ENCODE data around the gene ATP1A4.

Gene ATP1A4

DNA sequence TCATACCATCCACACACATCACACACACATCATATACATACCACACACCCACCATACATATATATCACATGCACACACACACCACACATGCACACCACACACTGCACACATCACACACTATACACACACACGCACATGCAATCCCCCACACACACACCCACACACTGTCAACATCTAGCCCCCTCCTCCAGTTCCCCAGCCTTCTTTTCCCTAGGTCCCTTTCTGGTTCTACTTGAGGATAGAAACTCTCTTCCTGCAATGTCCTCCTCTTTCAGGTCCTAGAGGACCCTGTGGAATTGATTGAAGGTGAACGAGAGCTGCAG lies 43.3 kb downstream of the ATP1A4 start:
- H3K27me3 ChIP-seq (ENCODE audit: control insufficient read depth, low read length): no peaks in the 10 kb centered on the region; the same call in 1 of the 2 replicates
- no peaks in the 10 kb centered on the region for H4K20me1 ChIP-seq (ENCODE audit: control insufficient read depth, insufficient read depth, low read depth, low read length)
- peaks cover 5% of the 10 kb centered on the region for H3K4me1 ChIP-seq (ENCODE audit: control insufficient read depth, low read length)
- no peak overlapping the region for H3K4me2 ChIP-seq (ENCODE audit: low read length)
- no peaks in the 10 kb centered on the region for H3K79me2 ChIP-seq (ENCODE audit: control insufficient read depth, low read length)
- H3K9me3 ChIP-seq (ENCODE audit: control insufficient read depth, insufficient read depth, low read length): no peaks in the 10 kb centered on the region
- no peak overlapping the region for H3K4me3 ChIP-seq (ENCODE audit: low read length)
- no peaks in the 10 kb centered on the region for H3F3A ChIP-seq (ENCODE audit: control insufficient read depth, insufficient read depth)
- no peaks in the 10 kb centered on the region for H3K36me3 ChIP-seq (ENCODE audit: control insufficient read depth, low read length)
- H3K27ac ChIP-seq (ENCODE audit: low read depth, low read length): no peak overlapping the region
- no peak for TF ChIP-seq EZH2phosphoT487 (IDR thresholded peaks at IDR 0.05; ENCODE audit: borderline replicate concordance, low read length)
- no peak for TF ChIP-seq CTCF (IDR thresholded peaks at IDR 0.05; ENCODE audit: low read depth, low read length, poor library complexity, severe bottlenecking)
- no peaks in the 10 kb centered on the region for H3K9me2 ChIP-seq (replicated peaks; ENCODE audit: control insufficient read depth, low read length)

GRCh38 chr1:160196143-160196542 lies 44.7 kb downstream of the ATP1A4 start:
- TF ChIP-seq CTCF (IDR thresholded peaks at IDR 0.05; ENCODE audit: low read depth, low read length, poor library complexity, severe bottlenecking) (no peak), EZH2phosphoT487 (IDR thresholded peaks at IDR 0.05; ENCODE audit: borderline replicate concordance, low read length) (no peak)
- no peaks in the 10 kb centered on the region for H3K36me3 ChIP-seq (ENCODE audit: control insufficient read depth, low read length)
- peaks cover 12% of the 10 kb centered on the region for H3K4me1 ChIP-seq (ENCODE audit: control insufficient read depth, low read length)
- no peaks in the 10 kb centered on the region for H3K9me3 ChIP-seq (ENCODE audit: control insufficient read depth, insufficient read depth, low read length)
- H3F3A ChIP-seq (ENCODE audit: control insufficient read depth, insufficient read depth): no peaks in the 10 kb centered on the region
- no peak overlapping the region for H3K4me3 ChIP-seq (ENCODE audit: low read length)
- no peak overlapping the region for H3K27ac ChIP-seq (ENCODE audit: low read depth, low read length)
- H3K79me2 ChIP-seq (ENCODE audit: control insufficient read depth, low read length): no peaks in the 10 kb centered on the region
- H3K9me2 ChIP-seq (replicated peaks; ENCODE audit: control insufficient read depth, low read length): no peaks in the 10 kb centered on the region
- no peak overlapping the region for H3K4me2 ChIP-seq (ENCODE audit: low read length)
- no peaks in the 10 kb centered on the region for H3K27me3 ChIP-seq (ENCODE audit: control insufficient read depth, low read length)
- no peaks in the 10 kb centered on the region for H4K20me1 ChIP-seq (ENCODE audit: control insufficient read depth, insufficient read depth, low read depth, low read length)

- Histone ChIP-seq H3K36me3 (ENCODE audit: control insufficient read depth, low read length) (no peaks in the 10 kb centered on the region), H3F3A (ENCODE audit: control insufficient read depth, insufficient read depth) (no peaks in the 10 kb centered on the region), H3K79me2 (ENCODE audit: control insufficient read depth, low read length) (no peaks in the 10 kb centered on the region), H4K20me1 (ENCODE audit: control insufficient read depth, insufficient read depth, low read depth, low read length) (no peaks in the 10 kb centered on the region), H3K27me3 (ENCODE audit: control insufficient read depth, low read length) (no peaks in the 10 kb centered on the region), H3K4me2 (ENCODE audit: low read length) (no peak overlapping the region), H3K4me1 (ENCODE audit: control insufficient read depth, low read length) (peaks cover 12% of the 10 kb centered on the region), H3K4me3 (ENCODE audit: low read length) (no peak overlapping the region), H3K27ac (ENCODE audit: low read depth, low read length) (no peak overlapping the region), H3K9me2 (replicated peaks; ENCODE audit: control insufficient read depth, low read length) (no peaks in the 10 kb centered on the region), H3K9me3 (ENCODE audit: control insufficient read depth, insufficient read depth, low read length) (no peaks in the 10 kb centered on the region)
- no peak for TF ChIP-seq EZH2phosphoT487 (IDR thresholded peaks at IDR 0.05; ENCODE audit: borderline replicate concordance, low read length)
- TF ChIP-seq CTCF (IDR thresholded peaks at IDR 0.05; ENCODE audit: low read depth, low read length, poor library complexity, severe bottlenecking): no peak
These were observed 45.8 kb downstream of the ATP1A4 start for GRCh38 chr1:160197231-160197630.

GRCh38 chr1:160200786-160201185 lies 49.4 kb downstream of the ATP1A4 start:
- no peaks in the 10 kb centered on the region for H3K9me3 ChIP-seq (ENCODE audit: control insufficient read depth, insufficient read depth, low read length)
- no peak overlapping the region for H3K4me2 ChIP-seq (ENCODE audit: low read length)
- H3K79me2 ChIP-seq (ENCODE audit: control insufficient read depth, low read length): peaks cover 6% of the 10 kb centered on the region
- peaks cover 5% of the 10 kb centered on the region for H3K36me3 ChIP-seq (ENCODE audit: control insufficient read depth, low read length)
- no peak for TF ChIP-seq EZH2phosphoT487 (IDR thresholded peaks at IDR 0.05; ENCODE audit: borderline replicate concordance, low read length)
- no peak for TF ChIP-seq CTCF (IDR thresholded peaks at IDR 0.05; ENCODE audit: low read depth, low read length, poor library complexity, severe bottlenecking)
- no peak overlapping the region for H3K4me3 ChIP-seq (ENCODE audit: low read length)
- H3F3A ChIP-seq (ENCODE audit: control insufficient read depth, insufficient read depth): peaks cover 4% of the 10 kb centered on the region
- H3K27me3 ChIP-seq (ENCODE audit: control insufficient read depth, low read length): no peaks in the 10 kb centered on the region
- H3K27ac ChIP-seq (ENCODE audit: low read depth, low read length): no peak overlapping the region
- no peaks in the 10 kb centered on the region for H4K20me1 ChIP-seq (ENCODE audit: control insufficient read depth, insufficient read depth, low read depth, low read length)
- H3K4me1 ChIP-seq (ENCODE audit: control insufficient read depth, low read length): peaks cover 25% of the 10 kb centered on the region
- H3K9me2 ChIP-seq (replicated peaks; ENCODE audit: control insufficient read depth, low read length): no peaks in the 10 kb centered on the region

Data from DOHH2 (cell line).